Keratinocyte (primary cell): ENCODE results near the gene PCK2.

ENCODE experiments used
- EZH2 ChIP-seq: IDR thresholded peaks from one replicate; pipeline ENCODE4 v1.6.1; 2012; ENCODE audit warnings: inconsistent platforms, mild to moderate bottlenecking, low read length, moderate library complexity
- TF ChIP-seq, protein P1 (sequence below), 3 experiments: IDR thresholded peaks in 1 of 3; conservative IDR thresholded peaks in 1 of 3; optimal IDR thresholded peaks in 1 of 3; 2 replicates in 2 of 3; 3 replicates in 1 of 3; pipeline versions ENCODE3 to v1.5.1; 2011; ENCODE audit warnings: low read length in 3 of 3, mild to moderate bottlenecking in 3 of 3, moderate library complexity in 2 of 3, control low read depth in 1 of 3, inconsistent platforms in 1 of 3; ENCODE audit not compliant: insufficient read depth in 2 of 3; ENCODE audit errors: extremely low read depth in 1 of 3

DNA sequence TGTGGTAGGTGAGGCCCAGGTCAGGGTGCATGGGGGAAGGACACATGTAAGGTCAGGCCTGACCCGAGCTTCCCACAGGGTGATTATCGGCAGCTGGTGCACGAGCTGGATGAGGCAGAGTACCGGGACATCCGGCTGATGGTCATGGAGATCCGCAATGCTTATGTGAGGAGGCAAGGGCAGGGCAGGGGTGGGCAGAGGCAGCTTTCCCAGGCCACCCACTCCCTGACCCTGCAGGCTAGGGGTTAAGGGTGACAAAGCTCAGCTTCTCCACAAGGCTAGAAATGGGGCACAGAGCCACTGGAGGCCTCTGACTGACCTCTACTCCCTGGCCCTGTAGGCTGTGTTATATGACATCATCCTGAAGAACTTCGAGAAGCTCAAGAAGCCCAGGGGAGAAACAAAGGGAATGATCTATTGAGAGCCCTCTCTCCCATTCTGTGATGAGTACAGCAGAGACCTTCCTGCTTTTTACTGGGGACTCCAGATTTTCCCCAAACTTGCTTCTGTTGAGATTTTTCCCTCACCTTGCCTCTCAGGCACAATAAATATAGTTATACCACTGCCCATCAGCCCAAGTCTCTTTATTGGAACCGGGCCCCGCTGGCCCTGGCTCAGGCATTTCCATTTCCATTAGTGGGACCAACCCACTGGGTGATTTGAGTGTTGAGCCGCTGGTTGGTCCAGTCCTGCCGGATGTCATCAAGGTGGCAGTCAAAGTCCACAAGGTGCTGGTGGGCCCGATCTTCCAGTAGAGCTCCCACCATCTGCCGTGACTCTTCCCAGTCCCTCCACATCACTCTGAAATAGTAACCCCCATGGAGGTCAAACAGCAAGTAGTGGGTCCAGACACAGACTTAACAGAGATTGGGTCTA, 44.5 kb downstream of the PCK2 start:
- TF ChIP-seq, protein P1, sequence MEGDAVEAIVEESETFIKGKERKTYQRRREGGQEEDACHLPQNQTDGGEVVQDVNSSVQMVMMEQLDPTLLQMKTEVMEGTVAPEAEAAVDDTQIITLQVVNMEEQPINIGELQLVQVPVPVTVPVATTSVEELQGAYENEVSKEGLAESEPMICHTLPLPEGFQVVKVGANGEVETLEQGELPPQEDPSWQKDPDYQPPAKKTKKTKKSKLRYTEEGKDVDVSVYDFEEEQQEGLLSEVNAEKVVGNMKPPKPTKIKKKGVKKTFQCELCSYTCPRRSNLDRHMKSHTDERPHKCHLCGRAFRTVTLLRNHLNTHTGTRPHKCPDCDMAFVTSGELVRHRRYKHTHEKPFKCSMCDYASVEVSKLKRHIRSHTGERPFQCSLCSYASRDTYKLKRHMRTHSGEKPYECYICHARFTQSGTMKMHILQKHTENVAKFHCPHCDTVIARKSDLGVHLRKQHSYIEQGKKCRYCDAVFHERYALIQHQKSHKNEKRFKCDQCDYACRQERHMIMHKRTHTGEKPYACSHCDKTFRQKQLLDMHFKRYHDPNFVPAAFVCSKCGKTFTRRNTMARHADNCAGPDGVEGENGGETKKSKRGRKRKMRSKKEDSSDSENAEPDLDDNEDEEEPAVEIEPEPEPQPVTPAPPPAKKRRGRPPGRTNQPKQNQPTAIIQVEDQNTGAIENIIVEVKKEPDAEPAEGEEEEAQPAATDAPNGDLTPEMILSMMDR (optimal IDR thresholded peaks at IDR 0.05 in 1 of 3, IDR thresholded peaks at IDR 0.05 in 1 of 3, conservative IDR thresholded peaks at IDR 0.05 in 1 of 3; ENCODE audit: extremely low read depth in 1 of 3, insufficient read depth in 2 of 3, low read length in 3 of 3), result no peak
- TF ChIP-seq EZH2, result no peak
